Activated CD4-positive, alpha-beta T cell treated with anti-CD3 and anti-CD28 coated beads, Interleukin-2, amount 50 U/mL, for 24 hours (primary cell): ENCODE measurements around the gene KIAA1586.
"Not testable (repeated sequence)": the region's sequence is repeated elsewhere in the genome, so short reads cannot be mapped to it uniquely, and the experiment has no call there.

Experiments
- DNase-seq, 2 donors: peaks; one replicate each; pipeline ENCODE4 v3.0.0-alpha.2; 2020; ENCODE audit warnings: low read depth in 1 of 2, low spot score in 1 of 2

KIAA1586 gene

GRCh38 chr6:57046332-57047256, at the start of gene KIAA1586:
Gene KIAA1586, plus strand, starts transcription at chr6:57046693. Its CDS starts 63 bp downstream, at chr6:57046756.
- peak; percentile 58 to 80 for DNase-seq

GRCh38 chr6:56999049-56999448, 47.4 kb upstream of the KIAA1586 start:
- DNase-seq: no peak

- DNase-seq: not testable (repeated sequence)
Measured at GRCh38 chr6:56999748-57000147, 46.7 kb upstream of the KIAA1586 start.

- no peak for DNase-seq
Measured at GRCh38 chr6:57002197-57002596, 44.3 kb upstream of the KIAA1586 start.

- no peak for DNase-seq
Measured at GRCh38 chr6:57004292-57004691, 42.2 kb upstream of the KIAA1586 start.

GRCh38 chr6:57006101-57006500, 40.4 kb upstream of the KIAA1586 start:
- DNase-seq: no peak

- DNase-seq: not testable (repeated sequence)
Measured at GRCh38 chr6:57008069-57008468, 38.4 kb upstream of the KIAA1586 start.

GRCh38 chr6:57013521-57013926, 33.0 kb upstream of the KIAA1586 start:
- no peak for DNase-seq

GRCh38 chr6:57017069-57017468, 29.4 kb upstream of the KIAA1586 start:
- no peak for DNase-seq

- no peak for DNase-seq
Measured at GRCh38 chr6:57017841-57018240, 28.7 kb upstream of the KIAA1586 start.

GRCh38 chr6:57019434-57019833, 27.1 kb upstream of the KIAA1586 start:
- no peak for DNase-seq

GRCh38 chr6:57021086-57021720, 25.3 kb upstream of the KIAA1586 start:
- no peak for DNase-seq

- DNase-seq: no peak
Measured at GRCh38 chr6:57024321-57024720, 22.2 kb upstream of the KIAA1586 start.

- no peak for DNase-seq
Measured at GRCh38 chr6:57024775-57025174, 21.7 kb upstream of the KIAA1586 start.

GRCh38 chr6:57026001-57026400, 20.5 kb upstream of the KIAA1586 start:
- no peak for DNase-seq

- DNase-seq: no peak
Measured at GRCh38 chr6:57027301-57027700, 19.2 kb upstream of the KIAA1586 start.

GRCh38 chr6:57029213-57029612, 17.3 kb upstream of the KIAA1586 start:
- no peak for DNase-seq

GRCh38 chr6:57033228-57033627, 13.3 kb upstream of the KIAA1586 start:
- DNase-seq: no peak

GRCh38 chr6:57035549-57035948, 10.9 kb upstream of the KIAA1586 start:
- DNase-seq: no peak

- DNase-seq: no peak
Measured at GRCh38 chr6:57038906-57039305, 7.6 kb upstream of the KIAA1586 start.

GRCh38 chr6:57040011-57040410, 6.5 kb upstream of the KIAA1586 start:
- no peak for DNase-seq

- not testable (repeated sequence) for DNase-seq
Measured at GRCh38 chr6:57044061-57044460, 2.4 kb upstream of the KIAA1586 start.
